HPDE6-E6E7 (cell line): ENCODE data around the gene EMP1.
A peak's percentile ranks its signal among the peaks of the same experiment; 100 is the strongest.

ENCODE experiments used
- DNase-seq: peaks from one replicate; pipeline ENCODE4 v3.0.0; 2011; ENCODE audit warnings: missing footprints; ENCODE audit errors: extremely low spot score

EMP1 gene

DNA sequence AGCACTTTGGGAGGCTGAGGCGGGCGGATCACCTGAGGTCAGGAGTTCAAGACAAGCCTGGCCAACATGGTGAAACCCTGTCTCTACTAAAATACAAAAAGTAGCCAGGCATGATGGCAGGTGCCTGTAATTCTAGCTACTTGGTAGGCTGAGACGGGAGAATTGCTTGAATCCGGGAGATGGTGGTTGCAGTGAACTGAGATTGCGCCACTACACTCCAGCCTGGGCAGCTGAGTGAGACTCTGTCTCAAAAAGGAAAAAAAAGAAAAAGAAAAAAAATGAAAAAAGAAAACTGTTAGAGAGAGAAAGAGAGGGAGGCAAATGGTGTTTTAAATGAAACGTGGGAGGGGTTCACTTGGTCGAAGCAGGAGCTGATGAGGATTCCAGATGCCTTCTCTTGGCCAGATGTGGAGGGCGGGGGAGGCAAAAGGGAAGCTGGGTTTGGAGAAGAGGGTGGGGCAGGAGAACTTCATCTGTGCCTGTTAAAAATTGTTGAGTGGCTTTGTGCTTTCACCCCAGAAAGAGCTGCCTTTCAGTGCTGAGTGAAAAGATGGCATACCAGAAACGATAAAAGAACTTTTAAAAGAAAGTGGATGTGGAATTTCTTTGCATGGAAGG lies 1.1 kb downstream of the EMP1 start:
- no peak for DNase-seq

DNA sequence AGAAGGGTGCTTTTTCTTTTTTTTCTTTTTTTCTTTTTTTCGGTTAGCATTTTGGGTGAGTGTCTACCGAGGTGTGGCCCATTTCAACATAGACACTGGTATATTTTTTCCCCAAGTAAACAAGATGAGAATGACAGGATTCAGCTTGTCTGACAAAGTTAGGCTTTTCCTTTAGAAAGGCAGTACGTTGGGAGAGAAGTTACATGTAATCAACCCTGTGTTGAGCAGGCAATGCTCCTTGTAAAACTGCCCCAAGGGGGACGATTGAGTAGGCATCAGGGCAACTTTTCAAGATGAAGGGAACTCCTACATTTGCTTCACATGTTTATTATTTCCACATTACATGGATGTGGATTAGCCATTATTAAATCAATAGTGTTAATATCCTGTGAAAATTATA lies 1.7 kb downstream of the EMP1 start:
- no peak for DNase-seq

DNA sequence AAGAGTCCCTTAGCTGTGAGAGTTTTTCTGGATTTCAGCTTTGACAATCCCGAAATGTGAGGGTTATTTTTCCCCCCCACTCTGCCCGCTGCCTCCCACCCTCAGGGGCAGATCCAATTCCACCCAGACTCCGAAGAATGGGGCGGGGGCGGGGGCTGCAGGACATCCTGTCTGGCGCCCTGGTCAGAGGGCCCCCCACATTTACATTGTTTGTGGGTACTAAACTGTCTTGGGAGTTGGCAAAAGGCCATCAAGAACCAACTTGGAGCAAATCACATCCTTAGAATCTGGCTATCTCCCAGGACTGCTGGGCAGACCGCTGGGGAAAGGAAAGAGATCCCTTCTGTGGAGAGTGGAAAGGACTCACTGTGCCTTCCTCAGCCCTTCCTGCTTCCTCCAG lies 2.4 kb downstream of the EMP1 start:
- DNase-seq, result no peak

DNA sequence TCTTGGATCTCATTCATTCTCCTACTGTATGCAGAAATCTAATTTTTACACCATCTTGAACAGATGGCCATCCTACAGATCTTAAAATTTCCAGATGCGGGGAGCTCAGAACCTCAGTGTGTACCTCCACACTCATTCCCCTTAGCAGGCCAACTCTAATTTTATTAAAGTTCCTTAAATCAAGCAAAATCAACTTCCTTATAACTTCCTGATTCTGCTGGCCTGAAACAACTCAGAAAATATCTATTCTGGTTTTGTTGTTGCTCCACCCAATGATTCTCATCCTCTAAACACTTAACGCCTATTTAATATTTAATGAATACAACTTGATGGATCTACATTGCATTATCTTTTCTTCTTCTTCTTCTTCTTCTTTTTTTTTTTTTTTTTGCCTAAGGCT lies 3.1 kb downstream of the EMP1 start:
- DNase-seq, result no peak

DNA sequence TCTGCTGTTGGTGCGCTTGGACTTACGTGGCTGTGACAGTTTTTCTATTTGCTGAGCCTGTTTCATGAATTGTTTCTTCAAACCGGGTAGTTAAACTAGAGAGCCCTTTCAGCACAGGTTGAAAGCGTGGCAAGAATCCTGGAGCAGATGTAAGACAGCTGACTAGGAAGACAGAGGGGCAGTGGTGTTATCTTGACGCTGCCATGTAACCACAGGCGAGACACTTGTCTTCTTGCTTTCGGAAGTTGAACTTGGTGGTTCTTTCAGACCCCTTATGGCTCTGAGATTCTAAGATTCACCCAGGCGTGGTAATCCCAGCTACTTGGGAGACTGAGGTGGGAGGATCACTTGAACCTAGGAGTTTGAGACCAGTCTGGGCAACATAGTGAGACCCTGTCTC lies 4.3 kb downstream of the EMP1 start:
- no peak for DNase-seq

DNA sequence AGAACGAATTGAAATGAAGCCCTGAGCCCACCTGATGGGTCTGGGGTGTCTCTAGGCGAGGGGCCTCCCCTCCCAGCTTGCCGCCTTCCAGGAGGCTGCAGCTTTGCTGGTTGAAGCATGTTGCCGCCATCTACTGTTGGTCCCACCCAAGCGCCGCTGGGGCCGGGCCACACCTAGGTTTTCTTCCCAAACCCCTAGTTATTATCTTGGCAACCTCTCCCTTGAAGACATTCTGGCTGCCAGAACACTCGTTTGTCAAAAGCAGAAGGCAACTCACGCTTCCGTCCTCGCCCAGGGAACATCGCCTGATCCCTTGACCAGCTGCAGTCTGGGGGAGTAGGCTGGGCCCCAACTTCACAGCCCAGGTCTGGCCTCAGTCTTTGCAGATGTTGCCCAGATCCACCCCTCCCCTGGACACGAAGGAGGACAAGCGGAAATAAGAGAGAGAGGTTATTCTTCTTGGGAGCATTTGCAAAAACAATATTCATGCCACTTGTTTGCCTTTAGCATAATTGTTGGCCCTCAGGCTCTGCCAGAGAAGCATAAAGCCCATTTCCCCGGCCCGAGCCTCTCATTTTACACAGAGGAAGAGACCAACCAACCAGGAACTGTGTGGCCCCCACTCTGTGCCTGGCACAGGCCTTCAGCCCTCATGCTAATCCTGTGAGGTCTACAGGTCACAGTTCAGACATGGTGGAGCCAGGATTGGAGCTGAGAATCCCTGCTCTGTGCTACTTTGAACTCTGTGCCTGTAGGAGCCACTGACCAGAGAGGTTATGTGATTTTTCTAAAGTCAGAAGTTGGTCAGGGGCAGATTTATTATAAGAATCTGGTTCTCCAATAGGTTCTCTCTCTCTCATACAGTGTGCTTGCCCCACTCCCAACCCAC lies 6.8 kb downstream of the EMP1 start:
- no peak for DNase-seq

DNA sequence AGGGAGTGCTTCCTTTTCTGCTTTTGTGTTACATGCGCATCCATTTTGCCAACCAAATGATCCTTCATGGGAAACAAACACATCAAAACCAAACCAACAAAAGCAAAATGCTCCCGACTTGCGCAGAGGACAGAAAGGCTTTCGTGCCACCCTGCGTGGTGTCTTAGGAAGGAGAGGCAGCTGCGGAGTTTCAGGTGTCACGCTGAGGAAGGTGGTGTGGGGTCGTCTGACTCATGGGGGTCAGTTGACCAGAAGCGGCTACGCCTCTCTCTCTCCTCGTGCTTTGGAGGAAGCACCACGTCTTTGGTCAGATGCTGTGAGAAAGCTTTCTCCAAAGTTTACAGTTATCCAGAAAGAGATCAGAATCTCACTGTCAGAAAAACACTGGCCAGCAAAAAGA lies 7.9 kb downstream of the EMP1 start:
- no peak for DNase-seq

DNA sequence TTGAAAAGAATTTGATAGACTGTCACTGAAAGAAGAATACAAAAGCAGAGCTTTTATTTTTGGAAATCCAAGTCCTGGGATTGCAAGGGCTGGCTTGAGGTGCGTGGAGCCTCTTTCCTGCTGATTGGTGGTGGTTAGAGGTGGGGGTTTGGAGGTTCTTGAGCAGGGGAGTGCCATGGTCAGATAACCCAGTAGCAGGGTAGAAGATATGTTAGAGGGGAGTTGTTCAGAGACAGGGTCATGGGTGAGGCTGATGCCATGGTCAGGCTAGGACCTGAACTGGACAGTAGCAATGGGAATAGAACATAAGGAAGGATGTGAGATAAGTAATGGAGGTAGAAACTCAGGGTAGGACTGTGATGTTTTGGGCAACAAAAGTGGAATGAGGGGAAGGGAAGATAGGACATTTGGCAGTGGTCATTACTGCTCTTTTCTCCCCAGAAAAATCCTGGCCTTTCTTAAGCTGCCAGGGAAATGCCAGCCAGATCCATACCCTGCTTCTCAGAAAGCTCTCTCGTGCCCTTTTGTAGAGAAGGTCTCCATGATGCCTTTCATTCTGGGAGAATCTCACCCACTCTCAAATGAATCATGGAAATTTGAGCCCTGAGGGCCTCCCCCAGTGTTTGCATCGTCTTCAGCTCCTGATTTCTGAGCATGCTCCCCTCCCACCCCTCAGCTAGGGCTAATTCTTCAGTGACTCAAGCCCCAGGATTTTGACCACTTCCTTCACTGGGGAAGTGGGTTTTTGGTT lies 9.5 kb downstream of the EMP1 start:
- peak; percentile 60 for DNase-seq

DNA sequence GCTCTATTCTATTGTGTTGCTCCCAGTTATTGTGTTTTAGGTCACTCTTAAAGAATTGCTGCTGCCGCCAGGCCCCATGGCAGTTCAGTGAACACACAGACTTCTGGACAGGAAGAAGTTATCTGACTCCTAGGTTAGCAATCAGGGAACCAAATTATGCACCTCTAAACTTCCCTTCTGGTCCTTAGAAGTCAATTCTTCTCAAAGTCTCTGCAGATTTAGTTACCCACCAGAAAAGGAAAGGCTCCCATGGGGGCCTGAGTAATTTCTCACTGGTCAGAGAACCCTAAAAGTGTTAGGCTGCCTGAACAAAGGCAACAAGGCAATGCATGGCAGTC lies 10.0 kb downstream of the EMP1 start:
- DNase-seq, result no peak

DNA sequence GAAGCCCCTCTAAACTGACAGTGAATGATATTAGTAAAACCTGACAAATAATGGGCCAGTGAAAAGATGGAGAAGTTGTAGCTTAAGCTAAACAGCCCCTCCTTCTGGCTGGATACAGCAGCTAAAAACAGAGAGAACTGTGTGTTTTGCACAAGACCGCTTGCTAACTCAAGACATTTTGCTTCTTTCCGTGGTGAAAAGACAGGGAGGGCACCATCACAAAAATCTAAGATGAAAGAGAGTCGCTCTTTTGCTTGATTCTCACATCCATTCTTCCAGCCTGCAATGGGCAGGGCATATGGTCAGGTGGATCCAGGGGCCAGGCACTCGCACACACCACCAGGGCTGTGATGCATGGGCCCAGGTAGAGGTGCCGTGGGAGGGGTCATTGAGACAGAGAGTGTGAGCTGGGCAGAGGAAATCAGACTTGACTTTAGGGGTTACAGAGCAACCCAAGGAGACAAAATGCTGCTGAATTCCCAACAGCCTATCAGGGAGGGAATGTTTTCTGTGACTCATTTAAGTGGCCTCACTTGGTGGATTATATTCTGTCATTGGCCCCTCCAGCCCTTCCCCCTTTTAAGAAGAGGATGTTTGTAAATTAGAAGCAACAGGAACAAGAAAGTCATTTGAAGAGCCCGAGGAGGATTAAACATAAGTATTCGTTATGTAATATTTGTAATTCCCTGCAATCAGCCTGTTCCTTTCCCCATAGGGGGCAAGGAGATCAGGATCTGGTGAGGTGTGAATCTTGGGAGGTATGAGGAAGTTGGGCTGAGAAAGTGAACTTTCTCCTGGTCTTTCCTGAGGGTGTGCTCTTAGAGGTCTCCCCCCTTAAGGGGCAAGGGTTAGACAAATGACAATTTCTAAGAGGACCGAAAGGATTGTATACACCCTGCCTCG lies 12.3 kb downstream of the EMP1 start:
- no peak for DNase-seq

DNA sequence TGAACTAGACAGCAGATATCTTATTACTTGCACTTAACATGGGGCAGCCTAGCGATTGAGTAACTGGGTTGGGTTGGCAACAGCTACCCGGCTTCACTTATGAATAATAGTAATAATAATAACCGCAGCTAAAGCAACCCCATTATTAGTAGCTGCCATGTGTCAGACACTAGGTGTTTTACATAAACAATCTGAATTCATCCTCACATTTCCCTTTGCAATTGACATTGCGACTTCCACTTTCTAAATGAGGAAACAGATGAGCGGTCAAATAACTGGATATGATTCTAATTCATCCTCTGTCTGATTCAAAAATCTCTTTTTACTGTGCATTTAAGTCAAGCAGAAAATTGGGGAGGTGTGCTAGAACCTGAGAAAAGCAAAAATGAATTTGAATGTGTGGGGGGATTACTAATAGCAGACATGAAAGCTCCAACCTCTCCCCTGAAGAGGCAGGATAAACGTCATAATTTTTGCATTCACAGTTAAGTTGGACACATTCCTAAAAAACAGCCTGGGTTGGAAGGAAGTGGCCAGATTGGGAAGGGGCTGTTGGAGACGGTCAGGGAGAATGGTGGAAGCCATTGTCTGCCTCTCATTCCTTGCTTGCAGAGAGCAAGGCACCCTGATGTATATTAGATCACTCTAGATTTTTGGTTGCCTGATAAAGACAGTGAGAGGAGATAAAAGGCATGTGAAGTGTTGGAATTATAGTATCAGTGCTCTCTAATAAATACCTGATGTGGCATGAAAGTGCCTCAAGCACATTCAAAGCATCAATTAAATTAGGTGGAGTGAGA lies 13.1 kb downstream of the EMP1 start:
- DNase-seq, result no peak

DNA sequence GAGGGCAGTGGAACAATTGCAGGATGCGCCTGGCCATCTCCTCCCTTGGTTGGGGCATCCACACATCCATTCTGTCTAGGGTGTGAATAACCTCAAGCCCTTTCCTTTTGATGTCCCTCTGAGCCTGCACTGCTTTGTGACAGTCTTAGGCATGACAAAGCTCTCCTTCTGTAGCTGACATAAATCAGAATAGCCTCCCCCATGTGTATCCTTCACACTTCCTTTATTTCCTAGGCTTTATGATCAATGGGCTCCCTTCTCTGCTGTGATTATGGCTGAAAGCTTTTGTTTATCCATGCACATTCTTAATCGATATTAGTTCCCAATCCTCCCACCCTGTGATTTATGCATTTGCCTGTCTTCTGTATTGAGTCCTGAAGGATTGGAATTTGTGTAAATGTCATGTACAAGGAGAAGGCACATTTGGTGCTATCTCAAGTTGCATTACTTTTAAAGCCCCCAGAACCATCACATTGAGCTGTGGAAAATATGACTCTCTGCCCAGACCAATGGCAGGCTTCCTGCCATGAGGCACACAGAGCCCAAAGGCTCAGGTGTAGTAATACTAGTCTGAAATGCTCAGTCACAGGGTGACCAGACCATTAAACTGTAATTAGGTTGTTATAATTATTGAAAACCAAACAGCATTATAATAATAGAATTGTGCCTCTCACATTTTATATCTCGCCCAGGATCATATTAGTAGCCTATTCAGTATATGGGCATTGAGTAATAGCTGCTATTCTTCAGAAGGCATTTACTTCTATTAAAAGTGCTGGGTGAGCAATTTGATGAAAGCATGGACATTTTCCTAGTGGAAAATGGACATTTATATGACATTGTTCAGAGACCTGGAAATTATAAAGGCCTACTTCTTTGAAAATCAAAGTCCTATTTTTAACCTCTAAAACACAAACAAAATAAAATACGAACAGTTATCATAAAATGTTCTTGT lies 14.0 kb downstream of the EMP1 start:
- DNase-seq, result no peak

DNA sequence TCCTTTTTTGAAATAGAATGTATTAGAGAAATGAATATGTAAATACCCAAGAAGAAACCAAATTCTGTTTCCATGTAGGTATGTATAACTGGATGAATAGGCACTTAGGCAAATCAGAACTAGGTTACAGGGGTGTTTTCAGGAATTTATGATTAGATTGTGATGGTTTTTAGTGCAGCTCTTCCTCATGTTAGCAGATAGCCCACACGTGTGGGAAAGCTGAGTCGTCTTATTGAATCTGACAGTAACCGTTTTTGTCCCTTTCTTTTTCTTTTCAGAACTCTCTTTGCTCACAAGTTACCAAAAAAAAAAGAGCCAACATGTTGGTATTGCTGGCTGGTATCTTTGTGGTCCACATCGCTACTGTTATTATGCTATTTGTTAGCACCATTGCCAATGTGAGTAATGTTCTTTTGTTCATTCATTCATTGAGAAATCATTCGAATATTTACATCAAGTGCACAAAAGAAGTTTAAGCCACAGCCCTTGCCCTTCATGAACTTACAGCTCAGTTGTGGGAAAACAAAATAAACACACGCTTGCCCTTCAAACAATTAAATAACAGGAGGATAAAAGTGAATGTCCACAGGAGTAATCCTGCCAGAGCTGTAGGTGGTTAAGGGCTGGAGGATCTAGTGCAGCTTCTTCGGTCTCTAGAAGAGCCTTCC lies 14.8 kb downstream of the EMP1 start:
- DNase-seq, result no peak

DNA sequence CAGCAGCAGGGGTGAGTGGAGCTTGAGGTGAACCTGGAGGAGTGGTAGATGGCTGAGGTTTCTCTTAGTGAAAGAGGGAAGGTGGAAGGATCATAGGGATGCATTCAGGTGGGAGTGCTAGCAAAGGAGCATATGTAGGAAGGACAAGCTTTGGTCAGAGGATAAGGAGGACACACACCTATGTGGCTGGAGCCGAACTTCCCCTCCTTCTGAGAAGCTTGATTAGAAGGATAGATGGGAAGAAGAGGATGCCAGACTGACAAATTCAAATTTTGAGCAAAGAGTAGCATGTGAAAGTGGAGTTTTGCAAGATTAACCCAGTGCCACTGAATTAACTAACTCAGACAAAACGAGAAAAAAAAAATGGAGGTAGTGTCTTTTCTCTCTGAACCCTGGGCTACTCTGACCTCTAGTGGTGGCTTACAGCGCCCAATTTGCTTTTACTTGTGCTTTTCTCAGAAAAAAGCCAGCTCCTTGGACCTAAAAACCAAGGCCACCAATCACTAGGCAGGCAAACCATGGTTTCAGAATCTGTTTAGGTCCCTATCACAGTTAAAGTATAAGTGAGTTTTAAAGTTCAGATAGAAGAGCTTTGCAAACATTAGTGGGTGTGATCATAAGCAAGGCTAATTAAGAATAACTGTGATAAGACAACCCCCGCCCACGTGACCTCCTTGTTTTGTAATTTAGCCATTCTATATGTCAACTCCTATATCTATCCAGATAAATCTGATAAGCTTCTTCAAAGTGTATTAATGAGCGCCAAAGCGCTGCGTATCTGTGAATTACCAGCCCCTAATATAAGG lies 15.5 kb downstream of the EMP1 start:
- no peak for DNase-seq

DNA sequence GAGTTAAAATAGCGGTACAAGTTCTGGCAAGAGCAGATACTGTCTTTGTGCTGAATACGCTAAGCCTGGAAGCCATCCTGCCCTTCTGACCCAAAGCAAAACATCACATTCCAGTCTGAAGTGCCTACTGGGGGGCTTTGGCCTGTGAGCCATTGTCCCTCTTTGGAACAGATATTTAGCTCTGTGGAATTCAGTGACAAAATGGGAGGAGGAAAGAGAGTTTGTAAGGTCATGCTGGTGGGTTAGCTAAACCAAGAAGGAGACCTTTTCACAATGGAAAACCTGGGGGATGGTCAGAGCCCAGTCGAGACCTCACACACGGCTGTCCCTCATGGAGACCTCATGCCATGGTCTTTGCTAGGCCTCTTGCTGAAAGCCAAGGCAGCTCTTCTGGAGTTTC lies 18.5 kb downstream of the EMP1 start:
- DNase-seq, result no peak

DNA sequence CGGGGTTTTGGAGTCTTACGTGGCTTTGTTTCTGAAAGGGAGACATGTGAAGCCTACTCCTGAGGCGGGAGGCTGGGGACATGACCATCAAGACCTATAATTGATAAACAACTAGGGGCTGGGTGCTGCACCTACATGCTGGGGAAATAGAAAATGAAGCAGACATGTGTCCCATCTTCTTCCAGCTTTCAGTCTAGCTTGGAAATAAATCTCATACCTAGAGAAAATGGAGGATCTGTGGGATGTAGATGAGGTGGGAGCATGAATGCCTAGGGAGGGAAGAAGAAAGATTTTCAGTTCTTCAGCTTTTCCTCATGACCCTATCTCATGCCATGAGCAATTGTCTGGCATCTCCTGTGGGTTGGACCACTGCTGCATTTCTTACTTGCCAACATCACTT lies 22.1 kb downstream of the EMP1 start:
- no peak for DNase-seq

DNA sequence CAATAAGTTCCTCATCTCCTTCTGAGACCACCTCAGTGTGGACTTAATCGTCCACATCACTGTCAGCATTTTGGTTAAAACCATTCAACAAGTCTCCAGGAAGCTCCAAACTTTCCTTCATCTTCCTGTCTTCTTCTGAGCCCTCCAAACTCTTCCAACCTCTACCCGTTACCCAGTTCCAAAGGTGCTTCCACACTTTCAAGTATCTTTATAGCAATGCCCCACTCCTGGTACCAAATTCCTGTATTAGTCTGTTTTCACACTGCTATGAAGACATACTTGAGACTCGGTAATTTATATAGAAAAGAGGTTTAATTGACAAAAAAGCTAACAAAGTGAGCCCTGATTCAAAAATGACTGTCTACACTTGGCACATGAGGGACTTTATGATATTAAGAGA lies 22.8 kb downstream of the EMP1 start:
- DNase-seq, result no peak

DNA sequence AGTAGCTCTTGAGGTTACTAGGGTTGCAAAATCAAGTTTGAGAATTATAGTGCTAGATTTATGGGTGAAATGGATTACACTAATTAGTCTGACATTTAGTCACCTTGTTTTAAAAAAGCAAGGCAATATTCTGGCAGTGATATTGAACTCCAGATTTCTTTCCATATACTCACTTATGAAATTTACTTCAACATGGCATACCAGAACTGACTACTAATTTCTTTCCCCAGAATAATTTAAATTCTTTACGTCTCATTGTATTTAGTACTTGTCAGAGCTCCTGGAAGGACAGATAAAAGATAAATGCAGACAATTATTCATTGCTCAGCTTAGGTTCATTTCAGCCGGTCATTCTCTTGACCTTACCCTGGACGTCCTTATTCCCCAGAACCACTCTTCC lies 24.3 kb downstream of the EMP1 start:
- no peak for DNase-seq
